ENCODE measurements around the gene PIM1. TPM values are rescaled to one million over a fixed set of nuclear protein-coding genes. Genes with fewer than 3 reads are reported as not detected.

Gene PIM1
- total and polyA plus RNA-seq, 10 of the 15 experiments (the other 5 are each of a cell fraction or from before 2014, with no cell fraction given), result 0.66 to 33.9 (median 10.2) TPM

DNA sequence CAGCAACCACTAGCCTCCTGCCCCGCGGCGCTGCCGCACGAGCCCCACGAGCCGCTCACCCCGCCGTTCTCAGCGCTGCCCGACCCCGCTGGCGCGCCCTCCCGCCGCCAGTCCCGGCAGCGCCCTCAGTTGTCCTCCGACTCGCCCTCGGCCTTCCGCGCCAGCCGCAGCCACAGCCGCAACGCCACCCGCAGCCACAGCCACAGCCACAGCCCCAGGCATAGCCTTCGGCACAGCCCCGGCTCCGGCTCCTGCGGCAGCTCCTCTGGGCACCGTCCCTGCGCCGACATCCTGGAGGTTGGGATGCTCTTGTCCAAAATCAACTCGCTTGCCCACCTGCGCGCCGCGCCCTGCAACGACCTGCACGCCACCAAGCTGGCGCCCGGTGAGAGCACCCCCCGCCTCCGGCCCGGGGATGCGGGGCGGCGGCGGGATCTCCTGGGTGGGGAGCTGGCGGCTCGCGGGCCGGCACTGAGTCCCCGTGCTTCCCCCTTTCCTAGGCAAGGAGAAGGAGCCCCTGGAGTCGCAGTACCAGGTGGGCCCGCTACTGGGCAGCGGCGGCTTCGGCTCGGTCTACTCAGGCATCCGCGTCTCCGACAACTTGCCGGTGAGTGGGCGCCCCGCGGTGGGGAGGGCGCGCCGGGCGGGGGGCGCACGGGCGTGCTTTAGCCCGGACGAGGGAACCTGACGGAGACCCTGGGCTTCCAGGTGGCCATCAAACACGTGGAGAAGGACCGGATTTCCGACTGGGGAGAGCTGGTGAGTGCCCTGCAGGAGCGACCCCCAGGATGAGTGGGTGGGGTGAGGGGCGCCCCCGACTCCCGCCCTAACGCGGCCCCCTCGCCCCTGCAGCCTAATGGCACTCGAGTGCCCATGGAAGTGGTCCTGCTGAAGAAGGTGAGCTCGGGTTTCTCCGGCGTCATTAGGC, 585 bp downstream of the PIM1 start (continued):
- TF ChIP-seq, protein P1, sequence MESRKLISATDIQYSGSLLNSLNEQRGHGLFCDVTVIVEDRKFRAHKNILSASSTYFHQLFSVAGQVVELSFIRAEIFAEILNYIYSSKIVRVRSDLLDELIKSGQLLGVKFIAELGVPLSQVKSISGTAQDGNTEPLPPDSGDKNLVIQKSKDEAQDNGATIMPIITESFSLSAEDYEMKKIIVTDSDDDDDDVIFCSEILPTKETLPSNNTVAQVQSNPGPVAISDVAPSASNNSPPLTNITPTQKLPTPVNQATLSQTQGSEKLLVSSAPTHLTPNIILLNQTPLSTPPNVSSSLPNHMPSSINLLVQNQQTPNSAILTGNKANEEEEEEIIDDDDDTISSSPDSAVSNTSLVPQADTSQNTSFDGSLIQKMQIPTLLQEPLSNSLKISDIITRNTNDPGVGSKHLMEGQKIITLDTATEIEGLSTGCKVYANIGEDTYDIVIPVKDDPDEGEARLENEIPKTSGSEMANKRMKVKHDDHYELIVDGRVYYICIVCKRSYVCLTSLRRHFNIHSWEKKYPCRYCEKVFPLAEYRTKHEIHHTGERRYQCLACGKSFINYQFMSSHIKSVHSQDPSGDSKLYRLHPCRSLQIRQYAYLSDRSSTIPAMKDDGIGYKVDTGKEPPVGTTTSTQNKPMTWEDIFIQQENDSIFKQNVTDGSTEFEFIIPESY (IDR thresholded peaks at IDR 0.05), result no peak
- TF ChIP-seq PML (IDR thresholded peaks at IDR 0.05; ENCODE audit: low read length), result no peak
- peak in 1 of 2 experiments; percentile 81; a peak in 2 of 4 replicates for TF ChIP-seq BHLHE40 (IDR thresholded peaks at IDR 0.05; ENCODE audit: borderline replicate concordance in 1 of 2, low read depth in 2 of 2, low read length in 1 of 2)
- no peak for TF ChIP-seq EZH2 (IDR thresholded peaks at IDR 0.05; ENCODE audit: borderline replicate concordance, control insufficient read depth, low read depth, low read length)
- no peak for TF ChIP-seq HDAC2 (IDR thresholded peaks at IDR 0.05)
- TF ChIP-seq HCFC1 (IDR thresholded peaks at IDR 0.05; ENCODE audit: low read length), result no peak
- TF ChIP-seq, protein P2, sequence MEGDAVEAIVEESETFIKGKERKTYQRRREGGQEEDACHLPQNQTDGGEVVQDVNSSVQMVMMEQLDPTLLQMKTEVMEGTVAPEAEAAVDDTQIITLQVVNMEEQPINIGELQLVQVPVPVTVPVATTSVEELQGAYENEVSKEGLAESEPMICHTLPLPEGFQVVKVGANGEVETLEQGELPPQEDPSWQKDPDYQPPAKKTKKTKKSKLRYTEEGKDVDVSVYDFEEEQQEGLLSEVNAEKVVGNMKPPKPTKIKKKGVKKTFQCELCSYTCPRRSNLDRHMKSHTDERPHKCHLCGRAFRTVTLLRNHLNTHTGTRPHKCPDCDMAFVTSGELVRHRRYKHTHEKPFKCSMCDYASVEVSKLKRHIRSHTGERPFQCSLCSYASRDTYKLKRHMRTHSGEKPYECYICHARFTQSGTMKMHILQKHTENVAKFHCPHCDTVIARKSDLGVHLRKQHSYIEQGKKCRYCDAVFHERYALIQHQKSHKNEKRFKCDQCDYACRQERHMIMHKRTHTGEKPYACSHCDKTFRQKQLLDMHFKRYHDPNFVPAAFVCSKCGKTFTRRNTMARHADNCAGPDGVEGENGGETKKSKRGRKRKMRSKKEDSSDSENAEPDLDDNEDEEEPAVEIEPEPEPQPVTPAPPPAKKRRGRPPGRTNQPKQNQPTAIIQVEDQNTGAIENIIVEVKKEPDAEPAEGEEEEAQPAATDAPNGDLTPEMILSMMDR (IDR thresholded peaks at IDR 0.05 in 2 of 3, conservative IDR thresholded peaks at IDR 0.05 in 1 of 3; ENCODE audit: control insufficient read depth in 2 of 3, extremely low read depth in 1 of 3, insufficient read depth in 1 of 3, low read depth in 3 of 3, low read length in 3 of 3), result peak; percentile 15 to 18 (median 18); a peak in 3 of 6 replicates
- no peak for TF ChIP-seq CBX5 (IDR thresholded peaks at IDR 0.05; ENCODE audit: low read depth)
- TF ChIP-seq POLR2AphosphoS2 (IDR thresholded peaks at IDR 0.05; ENCODE audit: low read depth, low read length), result no peak
- TF ChIP-seq BRCA1 (IDR thresholded peaks at IDR 0.05; ENCODE audit: low read depth, low read length), result no peak
- TF ChIP-seq, protein P3, sequence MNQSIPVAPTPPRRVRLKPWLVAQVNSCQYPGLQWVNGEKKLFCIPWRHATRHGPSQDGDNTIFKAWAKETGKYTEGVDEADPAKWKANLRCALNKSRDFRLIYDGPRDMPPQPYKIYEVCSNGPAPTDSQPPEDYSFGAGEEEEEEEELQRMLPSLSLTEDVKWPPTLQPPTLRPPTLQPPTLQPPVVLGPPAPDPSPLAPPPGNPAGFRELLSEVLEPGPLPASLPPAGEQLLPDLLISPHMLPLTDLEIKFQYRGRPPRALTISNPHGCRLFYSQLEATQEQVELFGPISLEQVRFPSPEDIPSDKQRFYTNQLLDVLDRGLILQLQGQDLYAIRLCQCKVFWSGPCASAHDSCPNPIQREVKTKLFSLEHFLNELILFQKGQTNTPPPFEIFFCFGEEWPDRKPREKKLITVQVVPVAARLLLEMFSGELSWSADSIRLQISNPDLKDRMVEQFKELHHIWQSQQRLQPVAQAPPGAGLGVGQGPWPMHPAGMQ (IDR thresholded peaks at IDR 0.05; ENCODE audit: borderline replicate concordance), result peak; percentile 13; the same call in 1 of the 2 replicates
- TF ChIP-seq CBX3 (IDR thresholded peaks at IDR 0.05; ENCODE audit: borderline replicate concordance, low read depth), result no peak
- TF ChIP-seq, protein P4, sequence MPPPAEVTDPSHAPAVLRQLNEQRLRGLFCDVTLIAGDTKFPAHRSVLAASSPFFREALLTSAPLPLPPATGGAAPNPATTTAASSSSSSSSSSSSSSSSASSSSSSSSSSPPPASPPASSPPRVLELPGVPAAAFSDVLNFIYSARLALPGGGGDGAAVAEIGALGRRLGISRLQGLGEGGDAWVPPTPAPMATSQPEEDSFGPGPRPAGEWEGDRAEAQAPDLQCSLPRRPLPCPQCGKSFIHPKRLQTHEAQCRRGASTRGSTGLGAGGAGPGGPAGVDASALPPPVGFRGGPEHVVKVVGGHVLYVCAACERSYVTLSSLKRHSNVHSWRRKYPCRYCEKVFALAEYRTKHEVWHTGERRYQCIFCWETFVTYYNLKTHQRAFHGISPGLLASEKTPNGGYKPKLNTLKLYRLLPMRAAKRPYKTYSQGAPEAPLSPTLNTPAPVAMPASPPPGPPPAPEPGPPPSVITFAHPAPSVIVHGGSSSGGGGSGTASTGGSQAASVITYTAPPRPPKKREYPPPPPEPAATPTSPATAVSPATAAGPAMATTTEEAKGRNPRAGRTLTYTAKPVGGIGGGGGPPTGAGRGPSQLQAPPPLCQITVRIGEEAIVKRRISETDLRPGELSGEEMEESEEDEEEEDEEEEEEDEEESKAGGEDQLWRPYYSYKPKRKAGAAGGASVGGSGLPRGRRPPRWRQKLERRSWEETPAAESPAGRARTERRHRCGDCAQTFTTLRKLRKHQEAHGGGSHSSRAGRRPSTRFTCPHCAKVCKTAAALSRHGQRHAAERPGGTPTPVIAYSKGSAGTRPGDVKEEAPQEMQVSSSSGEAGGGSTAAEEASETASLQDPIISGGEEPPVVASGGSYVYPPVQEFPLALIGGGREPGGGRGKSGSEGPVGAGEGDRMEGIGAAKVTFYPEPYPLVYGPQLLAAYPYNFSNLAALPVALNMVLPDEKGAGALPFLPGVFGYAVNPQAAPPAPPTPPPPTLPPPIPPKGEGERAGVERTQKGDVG (CRISPR knock-in tag; IDR thresholded peaks at IDR 0.05), result no peak
- TF ChIP-seq FOXK2 (IDR thresholded peaks at IDR 0.05), result no peak
- peak; percentile 88 for TF ChIP-seq BACH1 (IDR thresholded peaks at IDR 0.05; ENCODE audit: borderline replicate concordance)
- no peak for TF ChIP-seq ZNF207 (IDR thresholded peaks at IDR 0.05; ENCODE audit: borderline replicate concordance)
- TF ChIP-seq CHD4 (IDR thresholded peaks at IDR 0.05), result no peak
- TF ChIP-seq, protein P5, sequence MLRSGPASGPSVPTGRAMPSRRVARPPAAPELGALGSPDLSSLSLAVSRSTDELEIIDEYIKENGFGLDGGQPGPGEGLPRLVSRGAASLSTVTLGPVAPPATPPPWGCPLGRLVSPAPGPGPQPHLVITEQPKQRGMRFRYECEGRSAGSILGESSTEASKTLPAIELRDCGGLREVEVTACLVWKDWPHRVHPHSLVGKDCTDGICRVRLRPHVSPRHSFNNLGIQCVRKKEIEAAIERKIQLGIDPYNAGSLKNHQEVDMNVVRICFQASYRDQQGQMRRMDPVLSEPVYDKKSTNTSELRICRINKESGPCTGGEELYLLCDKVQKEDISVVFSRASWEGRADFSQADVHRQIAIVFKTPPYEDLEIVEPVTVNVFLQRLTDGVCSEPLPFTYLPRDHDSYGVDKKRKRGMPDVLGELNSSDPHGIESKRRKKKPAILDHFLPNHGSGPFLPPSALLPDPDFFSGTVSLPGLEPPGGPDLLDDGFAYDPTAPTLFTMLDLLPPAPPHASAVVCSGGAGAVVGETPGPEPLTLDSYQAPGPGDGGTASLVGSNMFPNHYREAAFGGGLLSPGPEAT (IDR thresholded peaks at IDR 0.05; ENCODE audit: low read depth), result no peak
